HG03064 (cell line): ENCODE measurements around the gene OR7A10.

Source experiments
- ATAC-seq: cut with Tn5 transposase; IDR thresholded peaks from one replicate; pipeline ENCODE4 v1.9.1; 2021; ENCODE audit warnings: low read depth; ENCODE audit not compliant: unreplicated experiment

Gene OR7A10

DNA sequence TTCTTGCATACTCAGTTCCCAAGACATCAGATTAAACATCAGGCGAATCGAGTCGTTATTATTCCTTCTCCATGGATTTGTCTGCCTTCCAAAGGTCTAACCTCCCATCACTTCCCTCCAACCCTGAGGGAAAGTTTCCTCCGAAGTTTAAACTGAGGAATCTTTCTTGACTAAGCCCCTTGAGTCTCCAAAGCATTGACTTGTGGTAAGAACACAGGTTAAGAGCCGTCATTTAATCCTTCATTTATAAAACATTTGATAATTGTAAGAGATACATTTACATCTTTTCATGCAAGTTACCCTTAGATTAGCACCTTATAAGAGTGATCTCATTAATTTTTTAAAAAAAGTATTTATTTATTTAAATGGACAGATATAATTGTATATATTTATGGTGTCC, at the start of gene OR7A10:
Gene OR7A10, minus strand, starts transcription at position 101 of the 400 bp plus-strand sequence. CDS start 7,045 bp downstream, outside the sequence.
- ATAC-seq = no peak

DNA sequence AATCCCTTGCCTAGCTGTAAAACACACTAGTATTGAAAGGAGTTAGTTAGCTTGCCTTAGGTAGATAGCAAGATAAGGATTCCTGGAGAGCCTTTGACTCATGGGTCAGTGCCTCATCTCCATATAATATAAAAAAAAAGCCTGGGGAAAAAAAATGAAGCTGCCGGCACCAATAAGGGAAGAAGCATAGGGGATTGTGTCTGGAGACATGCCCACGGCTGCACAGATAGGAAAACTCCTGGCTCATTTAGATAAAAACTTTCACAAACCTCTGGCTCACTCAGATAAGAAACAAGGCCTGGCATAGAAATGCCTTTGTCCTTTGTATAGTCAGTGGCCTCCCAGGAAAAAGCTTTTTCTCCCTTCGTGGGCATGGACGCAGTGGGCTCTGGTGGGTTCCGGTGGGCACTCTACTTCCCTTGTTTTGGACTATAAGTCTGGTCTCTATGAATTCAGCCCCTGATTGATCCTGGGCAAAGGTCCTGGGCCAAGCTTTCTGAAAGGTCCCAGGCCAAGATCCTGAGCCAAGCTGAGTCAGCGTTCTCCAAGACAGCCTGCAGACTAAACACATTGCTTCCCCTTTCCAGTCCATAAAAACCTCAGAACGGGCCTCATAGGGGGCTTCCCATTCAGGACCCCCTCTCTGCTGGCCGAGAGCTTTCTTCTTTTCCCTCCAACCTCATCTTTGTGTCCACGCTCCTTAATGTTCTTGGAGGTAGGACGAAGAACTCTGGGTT, 42.1 kb upstream of the OR7A10 start:
- ATAC-seq = no peak

- ATAC-seq = no peak
These were observed 41.4 kb upstream of the OR7A10 start for GRCh38 chr19:14889994-14890642.

- ATAC-seq = no peak
These were observed 37.3 kb upstream of the OR7A10 start, which contains the start of gene OR7A17 for GRCh38 chr19:14886032-14886431. Gene OR7A17 (minus strand): TSS chr19:14886132. CDS start chr19:14881355, 4,777 bp downstream.

GRCh38 chr19:14871619-14872230, 23.0 kb upstream of the OR7A10 start:
- no peak for ATAC-seq

GRCh38 chr19:14868497-14868896, 19.8 kb upstream of the OR7A10 start:
- ATAC-seq = no peak

GRCh38 chr19:14843578-14843977, 5.1 kb downstream of the OR7A10 start:
- ATAC-seq = no peak

DNA sequence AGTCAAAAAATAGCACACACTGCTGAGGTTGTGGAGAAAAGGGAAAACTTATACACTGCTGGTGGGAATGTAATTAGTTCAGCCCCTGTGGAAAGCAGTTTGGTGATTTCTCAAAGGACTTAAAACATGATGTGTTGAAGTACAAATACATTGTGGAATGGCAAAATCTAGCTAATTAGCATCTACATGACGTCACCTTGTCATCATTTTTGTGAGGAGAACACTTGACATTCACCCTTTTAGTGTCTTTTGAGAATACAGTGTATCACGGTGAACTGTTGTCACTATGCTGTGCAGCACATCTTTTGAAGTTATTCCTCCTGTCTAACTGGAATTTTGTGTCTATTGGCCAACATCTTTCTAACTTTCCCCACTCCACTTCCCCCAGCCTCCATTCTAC, 5.6 kb downstream of the OR7A10 start:
- ATAC-seq = no peak

- ATAC-seq = no peak
These were observed 8.5 kb downstream of the OR7A10 start for GRCh38 chr19:14840206-14840605.

- no peak for ATAC-seq
These were observed 11.3 kb downstream of the OR7A10 start for GRCh38 chr19:14837391-14837790.

DNA sequence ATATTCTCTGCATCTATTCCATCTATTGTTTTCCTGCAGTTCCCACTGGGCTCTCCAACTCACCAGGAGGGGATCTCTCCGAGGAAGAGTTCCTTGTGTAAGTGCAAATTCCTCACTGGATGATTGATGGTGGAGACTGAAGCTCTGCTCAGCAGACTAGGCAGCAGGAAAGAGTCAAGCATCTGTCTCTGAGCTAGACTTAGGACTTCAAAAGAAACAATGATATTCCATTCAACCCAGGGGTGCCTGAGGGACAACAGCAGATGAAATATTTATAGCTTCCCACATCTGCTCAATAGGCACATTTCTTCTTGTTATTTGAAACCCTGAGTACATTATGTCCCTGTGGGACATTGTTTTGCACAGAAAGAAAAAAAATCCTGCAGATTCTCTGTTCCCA, 13.7 kb downstream of the OR7A10 start, which contains the start of the genes OR7A5 and OR7C1:
Gene OR7A5, minus strand, starts transcription at position 175 of the 400 bp plus-strand sequence. CDS start 6,944 bp downstream, outside the sequence.
Gene OR7C1, minus strand, starts transcription at position 175 of the 400 bp plus-strand sequence. CDS start 35,049 bp downstream, outside the sequence.
- no peak for ATAC-seq

- ATAC-seq = no peak
These were observed 18.0 kb downstream of the OR7A10 start for GRCh38 chr19:14830702-14831101.

DNA sequence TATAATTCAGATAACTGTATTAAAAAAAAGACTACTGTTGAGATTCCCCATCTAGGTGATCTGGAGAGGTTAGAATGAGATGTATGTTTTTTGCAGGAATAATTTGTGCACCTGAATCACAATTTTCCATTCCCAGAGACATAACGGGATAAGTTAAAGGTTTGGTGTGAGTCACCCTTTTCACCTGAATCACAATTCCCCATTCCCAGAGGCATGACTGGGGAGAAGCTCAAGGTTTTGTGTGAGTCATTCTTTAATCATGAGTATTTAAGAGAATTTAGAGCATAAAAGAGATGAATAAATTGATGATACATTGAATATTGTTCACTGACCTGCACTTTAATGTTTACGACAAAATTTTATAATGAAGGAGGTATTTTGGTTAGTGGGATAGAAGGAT, 22.7 kb downstream of the OR7A10 start:
- ATAC-seq = no peak

GRCh38 chr19:14821937-14822336, 26.8 kb downstream of the OR7A10 start:
- no peak for ATAC-seq

GRCh38 chr19:14818588-14818987, 30.1 kb downstream of the OR7A10 start:
- ATAC-seq = no peak

DNA sequence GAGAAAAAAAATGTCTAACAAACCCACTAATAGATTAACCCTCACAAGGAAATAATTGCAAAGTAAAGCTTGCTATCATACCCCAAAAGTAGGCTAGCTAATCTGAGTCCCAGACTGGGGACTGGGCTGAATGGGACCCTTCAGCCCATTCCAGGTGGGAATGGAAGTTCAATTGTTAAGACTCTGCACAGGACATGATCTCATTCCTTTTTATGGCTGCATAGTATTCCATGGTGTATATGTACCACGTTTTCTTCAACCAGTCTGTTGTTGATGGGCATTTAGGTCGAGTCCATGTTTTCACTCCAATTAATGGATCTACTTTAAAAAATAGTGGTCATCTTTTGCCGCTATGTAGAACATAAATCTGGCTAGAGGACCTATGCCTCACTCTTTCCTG, 31.7 kb downstream of the OR7A10 start:
- no peak for ATAC-seq

GRCh38 chr19:14814982-14815652, 33.6 kb downstream of the OR7A10 start:
- ATAC-seq = no peak

- ATAC-seq = no peak
These were observed 39.3 kb downstream of the OR7A10 start for GRCh38 chr19:14809272-14810057.

DNA sequence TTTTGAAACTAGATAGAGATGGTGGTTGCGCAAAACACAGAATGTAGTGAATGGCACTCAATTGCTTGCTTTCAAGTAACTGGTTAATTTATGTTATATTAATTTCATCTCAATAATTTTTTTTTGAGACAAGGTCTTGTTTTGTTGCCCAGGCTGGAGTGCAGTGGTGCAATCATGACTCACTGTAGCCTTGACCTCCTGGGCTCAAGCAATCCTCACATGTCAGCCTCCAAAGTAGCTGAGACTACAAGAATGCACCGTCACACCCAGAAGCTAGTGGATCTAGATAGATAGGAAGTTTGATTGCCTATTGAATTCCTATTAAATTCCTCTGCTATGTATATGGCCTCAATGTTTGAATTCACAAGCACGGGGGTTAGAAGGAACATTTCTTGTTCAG, 44.0 kb downstream of the OR7A10 start:
- no peak for ATAC-seq

GRCh38 chr19:14798760-14799159, 50.0 kb downstream of the OR7A10 start:
- ATAC-seq = no peak
